Parathyroid adenoma (tissue), 2 donors: Measurements from ENCODE around the gene IQSEC3.
A peak's percentile ranks its signal among the peaks of the same experiment; 100 is the strongest.

Experiments used
- H2AFZ ChIP-seq: fragments of 300-600 bp; sonication (generic); one replicate; pipeline ENCODE4 v1.7.0; 2017; ENCODE audit warnings: antibody characterized with exemption, mild to moderate bottlenecking
- H3K27ac ChIP-seq: fragments of 300-600 bp; sonication (generic); one replicate; pipeline ENCODE4 v1.7.0; 2017
- H3K27me3 ChIP-seq: fragments of 300-600 bp; sonication (generic); one replicate; pipeline ENCODE4 v1.7.0; 2017; ENCODE audit warnings: low read length; ENCODE audit not compliant: control insufficient read depth, insufficient read depth
- H3K36me3 ChIP-seq: fragments of 300-600 bp; sonication (generic); one replicate; pipeline ENCODE4 v1.7.0; 2017; ENCODE audit warnings: low read length; ENCODE audit not compliant: control insufficient read depth, insufficient read depth
- H3K4me1 ChIP-seq: fragments of 300-600 bp; sonication (generic); one replicate; pipeline ENCODE4 v1.7.0; 2017; ENCODE audit warnings: control low read depth
- H3K4me2 ChIP-seq: fragments of 300-600 bp; sonication (generic); one replicate; pipeline ENCODE4 v1.7.0; 2017; ENCODE audit warnings: low read length
- H3K4me3 ChIP-seq: fragments of 300-600 bp; sonication (generic); one replicate; pipeline ENCODE4 v1.7.0; 2017; ENCODE audit warnings: low read depth, low read length
- H3K79me2 ChIP-seq: fragments of 300-600 bp; sonication (generic); one replicate; pipeline ENCODE4 v1.7.0; 2017; ENCODE audit warnings: control low read depth
- H3K9ac ChIP-seq: fragments of 300-600 bp; sonication (generic); one replicate; pipeline ENCODE4 v1.7.0; 2017; ENCODE audit warnings: mild to moderate bottlenecking
- H3K9me3 ChIP-seq: fragments of 300-600 bp; sonication (generic); one replicate; pipeline ENCODE4 v1.7.0; 2017; ENCODE audit warnings: low read length; ENCODE audit not compliant: control insufficient read depth
- CTCF ChIP-seq: fragments of 300-600 bp; sonication (generic); IDR thresholded peaks from one replicate; pipeline ENCODE4 v1.7.0; 2017; ENCODE audit warnings: antibody characterized with exemption, mild to moderate bottlenecking
- donor health status: primary hyperparathyroidism.

Gene IQSEC3

GRCh38 chr12:174124-174523 is 107.6 kb downstream of the IQSEC3 start:
- Histone ChIP-seq H3K4me2 (peak overlapping the region; percentile 24), H2AFZ (peak overlapping the region; percentile 58), H3K4me1 (peaks cover 62% of the 10 kb centered on the region), H3K27ac (peak overlapping the region; percentile 99), H3K79me2 (no peaks in the 10 kb centered on the region), H3K9ac (no peak overlapping the region), H3K9me3 (no peaks in the 10 kb centered on the region), H3K4me3 (no peak overlapping the region), H3K27me3 (no peaks in the 10 kb centered on the region), H3K36me3 (no peaks in the 10 kb centered on the region)
- TF ChIP-seq CTCF, result no peak

GRCh38 chr12:174596-174995 is 108.0 kb downstream of the IQSEC3 start:
- H3K4me1 ChIP-seq, result peaks cover 67% of the 10 kb centered on the region
- TF ChIP-seq CTCF, result no peak
- no peak overlapping the region for H3K9ac ChIP-seq
- peak overlapping the region; percentile 58 for H2AFZ ChIP-seq
- peak overlapping the region; percentile 99 for H3K27ac ChIP-seq
- peak overlapping the region; percentile 24 for H3K4me2 ChIP-seq
- no peaks in the 10 kb centered on the region for H3K79me2 ChIP-seq
- H3K27me3 ChIP-seq, result no peaks in the 10 kb centered on the region
- H3K4me3 ChIP-seq, result no peak overlapping the region
- H3K36me3 ChIP-seq, result no peaks in the 10 kb centered on the region
- no peaks in the 10 kb centered on the region for H3K9me3 ChIP-seq

GRCh38 chr12:175250-175649 is 108.7 kb downstream of the IQSEC3 start:
- no peak for TF ChIP-seq CTCF

GRCh38 chr12:175759-176158 is 109.2 kb downstream of the IQSEC3 start:
- Histone ChIP-seq H2AFZ (no peak overlapping the region), H3K36me3 (no peaks in the 10 kb centered on the region), H3K27me3 (no peaks in the 10 kb centered on the region), H3K9me3 (no peaks in the 10 kb centered on the region), H3K4me2 (no peak overlapping the region), H3K4me3 (no peak overlapping the region), H3K4me1 (peaks cover 78% of the 10 kb centered on the region), H3K79me2 (no peaks in the 10 kb centered on the region), H3K9ac (no peak overlapping the region), H3K27ac (peak overlapping the region; percentile 99)
- no peak for TF ChIP-seq CTCF

More at GRCh38 chr12:175250-175649, 108.7 kb downstream of the IQSEC3 start:
- no peaks in the 10 kb centered on the region for H3K79me2 ChIP-seq
- H3K4me3 ChIP-seq, result no peak overlapping the region
- H3K4me2 ChIP-seq, result peak overlapping the region; percentile 29
- peaks cover 73% of the 10 kb centered on the region for H3K4me1 ChIP-seq
- peak overlapping the region; percentile 58 for H2AFZ ChIP-seq
- H3K27ac ChIP-seq, result peak overlapping the region; percentile 99
- peak overlapping the region; percentile 30 for H3K9ac ChIP-seq
- H3K36me3 ChIP-seq, result no peaks in the 10 kb centered on the region
- H3K9me3 ChIP-seq, result no peaks in the 10 kb centered on the region
- H3K27me3 ChIP-seq, result no peaks in the 10 kb centered on the region
